Spinal cord (tissue), 10 donors: ENCODE results near the gene PCNX1. TPM values are rescaled to one million over a fixed set of nuclear protein-coding genes. Genes with fewer than 3 reads are reported as not detected.

Experiments
- DNase-seq, 6 donors: peaks; one replicate each; pipeline versions ENCODE4 v3.0.0 to v3.0.0-alpha.2; 2013 to 2015; ENCODE audit warnings: low spot score in 6 of 6, low read depth in 4 of 6
- H3K27ac ChIP-seq: one replicate; pipeline ENCODE4 v1.5.1; 2013; ENCODE audit warnings: low read depth, low read length, control low read depth
- H3K27me3 ChIP-seq: one replicate; pipeline ENCODE4 v1.6.1; 2013; ENCODE audit warnings: low read length; ENCODE audit not compliant: control insufficient read depth, insufficient read depth
- H3K36me3 ChIP-seq: one replicate; pipeline ENCODE4 v1.6.1; 2013; ENCODE audit warnings: low read length; ENCODE audit not compliant: control insufficient read depth, insufficient read depth
- H3K4me1 ChIP-seq: one replicate; pipeline ENCODE4 v1.6.1; 2013; ENCODE audit warnings: low read length; ENCODE audit not compliant: control insufficient read depth, insufficient read depth
- H3K4me3 ChIP-seq: one replicate; pipeline ENCODE4 v1.5.1; 2013; ENCODE audit warnings: low read depth, low read length, control low read depth
- H3K9me3 ChIP-seq: one replicate; pipeline ENCODE4 v1.6.1; 2013; ENCODE audit warnings: low read length; ENCODE audit not compliant: control insufficient read depth, insufficient read depth
- WGBS: methylation state at CpG from one replicate; pipeline ENCODE4 v1.1.5; 2013; ENCODE audit warnings: missing lambda C conversion rate; ENCODE audit not compliant: insufficient coverage; 5-methylcytosine and 5-hydroxymethylcytosine counted together
- polyA plus RNA-seq, 2 donors: library from polyadenylated mRNA; unstranded; fragments of 120-200 nt; gene quantifications; one replicate each; pipeline ENCODE4 v1.2.1, GENCODE V29; 2013; ENCODE audit not compliant: insufficient read length in 2 of 2
- total RNA-seq, 2 donors: library from RNA; depleted of rRNA in 1 of 2; stranded (reverse); fragments of 120-200 nt in 1 of 2; fragments of >200 nt in 1 of 2; gene quantifications; one replicate each; pipeline versions ENCODE4 v1.2.3 to v1.2.4, GENCODE V29; 2013 to 2014
- donor health status: healthy.

The PCNX1 gene
- total and polyA plus RNA-seq, 4 donors: 30.8 to 140 (median 47.0) TPM

- peak overlapping the region; percentile 92 for H3K4me3 ChIP-seq
- 0% methylated on average over 1 of the region's 4 CpGs for WGBS
- H3K27me3 ChIP-seq: no peaks in the 10 kb centered on the region
- DNase-seq: no peak
- peak overlapping the region; percentile 89 for H3K27ac ChIP-seq
- no peaks in the 10 kb centered on the region for H3K36me3 ChIP-seq
- H3K4me1 ChIP-seq: peaks cover 5% of the 10 kb centered on the region
- no peaks in the 10 kb centered on the region for H3K9me3 ChIP-seq
These were observed 1.8 kb downstream of the PCNX1 start for GRCh38 chr14:70908935-70909641.

DNA sequence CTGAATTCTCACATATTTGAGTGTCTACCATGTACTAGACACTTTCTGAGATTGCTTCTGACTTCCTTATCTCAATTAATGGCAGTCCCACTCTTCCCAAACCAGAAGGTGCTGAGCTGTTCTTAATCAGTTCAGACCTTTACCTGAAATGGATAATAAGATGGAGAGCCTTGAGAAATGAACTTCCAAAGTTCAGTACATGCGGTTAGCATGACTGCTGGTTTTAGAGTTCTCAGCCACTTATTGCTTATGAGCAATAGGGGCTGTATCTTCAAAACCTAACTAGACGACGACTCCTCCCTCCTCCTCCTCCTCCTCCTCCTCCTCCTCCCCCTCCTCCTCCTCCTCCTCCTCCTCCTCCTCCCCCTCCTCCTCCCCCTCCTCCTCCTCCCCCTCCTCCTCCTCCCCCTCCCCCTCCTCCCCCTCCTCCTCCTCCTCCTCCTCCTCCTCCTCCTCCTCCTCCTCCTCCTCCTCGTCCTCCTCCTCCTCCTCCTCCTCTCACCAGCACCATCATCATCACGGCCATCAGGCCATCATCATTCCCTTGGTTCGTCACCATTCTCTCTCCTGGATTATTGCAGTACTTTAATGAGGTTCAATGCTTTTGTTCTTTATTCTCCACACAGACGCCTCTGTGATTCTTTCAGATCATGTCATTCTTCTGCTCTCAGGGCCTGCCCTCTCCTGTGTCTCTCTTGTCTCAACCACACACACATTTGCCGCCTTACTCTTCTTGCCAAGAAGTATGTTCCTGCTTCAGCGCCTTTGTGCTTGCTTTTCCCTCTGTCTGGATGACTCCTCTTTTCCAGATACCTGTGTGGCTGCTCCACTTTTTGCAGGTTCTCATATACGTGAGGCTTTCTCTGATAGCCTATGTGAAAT lies 2.7 kb downstream of the PCNX1 start:
- Histone ChIP-seq H3K36me3 (no peaks in the 10 kb centered on the region), H3K9me3 (no peaks in the 10 kb centered on the region), H3K27ac (no peak overlapping the region), H3K4me3 (peak overlapping the region; percentile 92), H3K27me3 (no peaks in the 10 kb centered on the region), H3K4me1 (peaks cover 5% of the 10 kb centered on the region)
- DNase-seq: peak in 1 of 6 donors; percentile 21
- WGBS: 32% methylated on average over 4 of the region's 10 CpGs

GRCh38 chr14:70915415-70915814 lies 8.2 kb downstream of the PCNX1 start:
- peaks cover 5% of the 10 kb centered on the region for H3K4me1 ChIP-seq
- DNase-seq: no peak
- no peaks in the 10 kb centered on the region for H3K27me3 ChIP-seq
- H3K4me3 ChIP-seq: no peak overlapping the region
- no peak overlapping the region for H3K27ac ChIP-seq
- no peaks in the 10 kb centered on the region for H3K36me3 ChIP-seq
- no peaks in the 10 kb centered on the region for H3K9me3 ChIP-seq

- WGBS: 88% methylated on average over 1 of the region's 7 CpGs
- no peaks in the 10 kb centered on the region for H3K9me3 ChIP-seq
- DNase-seq: no peak
- H3K36me3 ChIP-seq: no peaks in the 10 kb centered on the region
- no peaks in the 10 kb centered on the region for H3K27me3 ChIP-seq
- H3K27ac ChIP-seq: no peak overlapping the region
- peaks cover 5% of the 10 kb centered on the region for H3K4me1 ChIP-seq
- H3K4me3 ChIP-seq: no peak overlapping the region
These were observed 9.0 kb downstream of the PCNX1 start for GRCh38 chr14:70916300-70916699.

DNA sequence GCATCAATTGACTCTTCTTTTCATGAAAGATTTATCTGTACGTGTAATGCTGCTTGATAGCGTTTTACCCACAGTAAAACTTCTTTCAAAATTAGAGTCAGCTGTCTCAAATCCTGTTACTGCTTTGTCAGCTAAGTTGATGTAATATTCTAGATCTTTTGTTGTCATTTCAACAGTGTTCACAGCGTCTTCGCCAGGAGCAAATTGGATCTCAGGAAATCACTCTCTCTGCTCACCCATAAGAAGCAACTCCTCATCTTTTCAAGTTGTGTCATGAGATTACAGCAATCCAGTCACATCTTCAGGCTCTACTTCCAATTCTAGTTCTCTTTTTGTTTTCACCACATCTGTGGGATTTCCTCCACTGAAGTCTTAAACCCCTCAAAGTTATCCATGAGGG lies 9.5 kb downstream of the PCNX1 start:
- WGBS: 86% methylated on average over 2 of the region's 4 CpGs
- Histone ChIP-seq H3K27me3 (no peaks in the 10 kb centered on the region), H3K4me3 (no peak overlapping the region), H3K9me3 (no peaks in the 10 kb centered on the region), H3K4me1 (peaks cover 3% of the 10 kb centered on the region), H3K27ac (no peak overlapping the region), H3K36me3 (no peaks in the 10 kb centered on the region)
- DNase-seq: no peak

- Histone ChIP-seq H3K27ac (no peak overlapping the region), H3K9me3 (no peaks in the 10 kb centered on the region)
- no CpG with 5 or more reads among the region's 1 CpG for WGBS
These were observed 10.4 kb downstream of the PCNX1 start for GRCh38 chr14:70917633-70918032.

DNA sequence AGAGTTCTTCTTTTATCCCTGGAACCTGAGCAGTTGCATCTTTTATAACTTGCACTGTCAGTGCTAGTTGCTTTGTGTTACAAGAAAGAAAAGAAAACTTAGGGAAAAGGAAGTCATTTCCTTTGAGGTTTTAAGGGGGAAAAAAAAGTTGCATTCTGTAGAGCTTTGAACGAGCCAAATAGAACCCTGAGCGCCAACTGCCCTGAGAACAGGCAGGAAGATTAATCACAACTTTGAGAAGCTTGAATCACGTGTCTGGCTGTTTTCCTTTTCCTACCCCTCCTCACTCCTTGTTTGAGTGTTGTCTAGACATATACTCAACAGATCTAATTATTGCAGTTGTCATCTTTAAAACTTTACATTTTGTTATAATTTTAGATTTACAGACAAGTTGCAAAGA lies 12.5 kb downstream of the PCNX1 start:
- H3K36me3 ChIP-seq: no peaks in the 10 kb centered on the region
- no peak overlapping the region for H3K27ac ChIP-seq
- H3K27me3 ChIP-seq: no peaks in the 10 kb centered on the region
- no peak overlapping the region for H3K4me3 ChIP-seq
- no peaks in the 10 kb centered on the region for H3K4me1 ChIP-seq
- DNase-seq: peak in 2 of 6 donors; percentile 36 to 52
- H3K9me3 ChIP-seq: no peaks in the 10 kb centered on the region
- 0% methylated on average over 2 of the region's 3 CpGs for WGBS

More at GRCh38 chr14:70917633-70918032, 10.4 kb downstream of the PCNX1 start:
- no peaks in the 10 kb centered on the region for H3K27me3 ChIP-seq
- H3K4me3 ChIP-seq: no peak overlapping the region
- H3K4me1 ChIP-seq: no peaks in the 10 kb centered on the region
- no peaks in the 10 kb centered on the region for H3K36me3 ChIP-seq
- DNase-seq: no peak

DNA sequence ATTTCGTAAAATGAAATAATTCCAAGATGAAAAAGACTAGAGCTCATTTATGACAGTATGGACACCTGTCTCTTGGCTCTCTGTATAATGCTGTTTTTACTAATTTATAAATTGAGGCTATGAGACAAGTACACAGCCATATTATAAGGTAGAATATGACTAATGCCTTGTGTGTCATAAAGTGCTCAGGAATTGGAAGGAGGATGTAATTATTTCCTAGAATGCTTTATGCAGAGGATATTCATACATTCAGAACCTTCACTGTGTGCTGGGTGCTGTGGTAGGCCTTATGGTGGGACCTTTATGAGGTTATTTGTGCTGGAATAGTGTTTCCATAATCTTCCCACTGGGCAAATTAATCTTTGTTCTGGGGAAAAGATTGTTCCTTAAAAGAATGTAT lies 13.3 kb downstream of the PCNX1 start:
- H3K27me3 ChIP-seq: no peaks in the 10 kb centered on the region
- no peaks in the 10 kb centered on the region for H3K9me3 ChIP-seq
- no peaks in the 10 kb centered on the region for H3K4me1 ChIP-seq
- whole genome bisulfite sequencing: no CpG with 5 or more reads among the region's 1 CpG
- DNase-seq: peak in 1 of 6 donors; percentile 11
- H3K4me3 ChIP-seq: no peak overlapping the region
- no peak overlapping the region for H3K27ac ChIP-seq
- H3K36me3 ChIP-seq: no peaks in the 10 kb centered on the region

GRCh38 chr14:70921669-70922068 lies 14.4 kb downstream of the PCNX1 start:
- no peaks in the 10 kb centered on the region for H3K27me3 ChIP-seq
- WGBS: no CpG with 5 or more reads among the region's 1 CpG
- H3K27ac ChIP-seq: no peak overlapping the region
- H3K9me3 ChIP-seq: no peaks in the 10 kb centered on the region
- H3K4me3 ChIP-seq: no peak overlapping the region
- no peaks in the 10 kb centered on the region for H3K36me3 ChIP-seq
- DNase-seq: no peak
- no peaks in the 10 kb centered on the region for H3K4me1 ChIP-seq

GRCh38 chr14:70924521-70924920 lies 17.3 kb downstream of the PCNX1 start:
- no peaks in the 10 kb centered on the region for H3K36me3 ChIP-seq
- no peaks in the 10 kb centered on the region for H3K9me3 ChIP-seq
- WGBS: 100% methylated on average over 1 of the region's 2 CpGs
- no peak for DNase-seq
- H3K4me1 ChIP-seq: no peaks in the 10 kb centered on the region
- H3K27ac ChIP-seq: no peak overlapping the region
- no peak overlapping the region for H3K4me3 ChIP-seq
- no peaks in the 10 kb centered on the region for H3K27me3 ChIP-seq
